Occipital lobe (tissue), 2 donors: ENCODE data around the gene GALNT9. TPM values are rescaled to one million over a fixed set of nuclear protein-coding genes. Genes with fewer than 3 reads are reported as not detected.
"Not testable (repeated sequence)": the region's sequence is repeated elsewhere in the genome, so short reads cannot be mapped to it uniquely, and the experiment has no call there.

Source experiments
- DNase-seq: peaks from one replicate; lab custom pipeline; 2025; lab: John Stamatoyannopoulos, UW
- total RNA-seq: library from RNA; depleted of rRNA; stranded (reverse); fragments of >200 nt; gene quantifications from one replicate; pipeline ENCODE4 v1.2.3, GENCODE V29; 2014

Gene GALNT9
- total RNA-seq, 1 donor from 2014 or later, result 1.4 TPM

DNA sequence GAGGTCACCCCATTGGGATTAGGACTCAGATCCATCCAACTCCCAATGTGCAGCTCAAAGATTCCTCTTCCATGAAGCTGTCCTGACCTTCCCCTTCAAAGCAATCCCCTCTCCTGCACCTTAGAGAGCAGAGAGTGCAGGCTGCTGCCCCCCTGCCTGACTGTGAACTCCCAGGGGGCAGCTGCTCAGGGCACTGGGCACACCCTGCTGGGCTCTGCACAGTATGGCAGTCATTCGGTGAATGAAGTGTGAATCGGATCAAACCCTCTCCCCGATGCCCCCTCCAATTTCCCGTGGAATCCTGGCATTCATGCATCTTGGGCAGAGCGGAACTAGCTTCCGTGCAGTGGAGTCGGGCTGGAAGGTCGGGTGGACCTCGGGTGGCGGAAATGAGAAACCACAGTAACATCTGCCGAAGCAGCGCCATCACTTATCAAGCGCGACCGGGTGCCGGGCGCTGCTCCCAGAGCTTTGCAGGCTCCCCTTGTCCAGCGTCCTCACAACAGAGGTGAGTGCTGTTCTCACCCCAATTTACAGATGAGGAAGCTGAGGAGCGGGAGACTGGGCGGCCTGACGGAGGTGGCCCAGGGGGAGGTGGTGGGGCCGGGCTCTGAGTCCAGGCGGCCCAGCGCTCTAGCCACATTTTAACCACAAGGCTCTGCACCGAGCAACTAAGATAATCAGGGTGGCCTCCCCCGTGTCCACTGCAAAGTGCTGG, 14.7 kb downstream of the GALNT9 start:
- DNase-seq, result no peak

DNA sequence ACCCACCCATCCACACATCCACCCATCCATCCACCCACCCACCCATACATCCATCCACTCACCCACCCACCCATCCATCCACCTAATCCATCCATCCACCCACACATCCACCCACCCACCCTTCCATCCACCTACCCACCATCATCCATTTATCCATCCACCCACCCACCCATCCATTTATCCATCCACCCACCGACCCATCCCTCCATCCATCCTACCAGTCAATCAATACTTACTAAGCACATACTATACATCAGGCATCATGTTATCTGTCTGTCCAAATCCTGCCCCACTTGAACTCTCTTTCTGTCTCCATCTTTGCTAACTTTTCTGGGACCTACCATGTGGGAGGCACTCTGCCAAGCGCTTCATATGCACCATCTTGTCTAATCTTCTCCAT, 15.4 kb downstream of the GALNT9 start:
- no peak for DNase-seq

DNA sequence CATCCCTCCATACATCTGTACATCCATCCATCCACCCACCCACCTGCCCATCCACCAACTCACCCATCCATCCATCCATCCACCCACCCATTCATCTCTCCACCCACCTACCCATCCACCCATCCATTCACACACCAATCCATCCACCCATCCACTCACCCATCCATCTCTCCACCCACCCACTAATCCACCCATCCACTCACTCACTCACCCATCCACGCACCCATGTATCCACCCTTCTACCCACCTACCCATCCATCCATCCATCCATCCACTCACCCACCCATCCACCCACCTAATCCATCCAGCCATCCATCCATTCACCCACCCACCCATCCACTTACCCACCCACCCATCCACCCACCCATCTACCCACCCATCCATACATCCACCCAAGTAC, 16.2 kb downstream of the GALNT9 start:
- no peak for DNase-seq

DNA sequence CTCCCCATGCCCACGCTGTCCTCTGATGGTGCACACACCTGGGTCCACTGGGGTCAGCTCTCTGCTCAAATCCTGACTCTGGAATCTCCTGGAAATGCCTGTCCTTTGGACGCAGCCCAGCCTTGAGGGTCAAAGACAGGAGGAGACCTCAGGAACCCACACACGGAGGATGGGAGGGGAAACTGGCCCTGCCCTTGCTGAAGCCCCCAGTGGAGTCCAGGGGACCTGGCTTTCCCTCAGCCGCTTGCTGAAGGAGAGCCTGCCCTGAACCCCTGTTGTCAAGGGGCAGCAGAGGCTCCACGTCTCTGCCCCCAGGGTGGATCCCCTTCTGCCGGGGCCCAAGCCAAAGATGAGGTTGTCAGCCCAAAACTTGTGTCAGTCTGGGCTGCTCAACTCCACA, 16.9 kb downstream of the GALNT9 start:
- no peak for DNase-seq

DNA sequence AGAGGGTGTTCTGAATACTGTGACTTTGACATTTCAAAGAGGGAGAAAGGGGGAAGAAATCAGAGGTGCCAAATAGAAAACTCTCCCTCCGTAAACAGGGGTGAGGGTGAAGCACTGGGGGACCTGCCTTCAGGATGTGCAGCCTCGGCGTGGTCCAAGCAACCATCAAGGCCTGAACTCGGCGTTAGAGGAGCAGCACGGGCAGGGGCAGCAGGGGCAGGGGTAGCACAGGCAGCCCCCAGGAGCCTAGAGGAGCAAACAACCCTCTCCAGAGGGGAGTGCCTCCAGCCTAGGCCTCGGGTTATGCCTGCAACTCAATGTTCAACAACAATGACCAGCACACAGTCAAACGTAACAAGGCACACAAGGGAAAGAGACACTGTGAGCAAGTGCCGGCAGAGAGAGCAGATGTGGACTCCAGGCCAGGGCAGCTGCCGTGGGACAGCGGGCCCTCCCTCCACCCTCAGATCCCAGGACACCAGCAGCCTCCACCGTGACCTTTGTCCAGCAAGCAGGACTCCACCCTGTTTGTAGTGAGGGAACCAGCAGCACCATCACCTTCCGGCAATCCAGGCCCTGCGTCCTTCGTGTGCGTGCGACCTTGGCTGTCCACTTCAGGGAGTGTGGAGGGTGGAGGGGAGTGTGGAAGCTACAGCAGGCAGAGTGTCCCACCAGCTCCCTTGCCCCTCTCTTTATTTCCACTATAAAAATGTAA, 18.0 kb downstream of the GALNT9 start:
- no peak for DNase-seq

DNA sequence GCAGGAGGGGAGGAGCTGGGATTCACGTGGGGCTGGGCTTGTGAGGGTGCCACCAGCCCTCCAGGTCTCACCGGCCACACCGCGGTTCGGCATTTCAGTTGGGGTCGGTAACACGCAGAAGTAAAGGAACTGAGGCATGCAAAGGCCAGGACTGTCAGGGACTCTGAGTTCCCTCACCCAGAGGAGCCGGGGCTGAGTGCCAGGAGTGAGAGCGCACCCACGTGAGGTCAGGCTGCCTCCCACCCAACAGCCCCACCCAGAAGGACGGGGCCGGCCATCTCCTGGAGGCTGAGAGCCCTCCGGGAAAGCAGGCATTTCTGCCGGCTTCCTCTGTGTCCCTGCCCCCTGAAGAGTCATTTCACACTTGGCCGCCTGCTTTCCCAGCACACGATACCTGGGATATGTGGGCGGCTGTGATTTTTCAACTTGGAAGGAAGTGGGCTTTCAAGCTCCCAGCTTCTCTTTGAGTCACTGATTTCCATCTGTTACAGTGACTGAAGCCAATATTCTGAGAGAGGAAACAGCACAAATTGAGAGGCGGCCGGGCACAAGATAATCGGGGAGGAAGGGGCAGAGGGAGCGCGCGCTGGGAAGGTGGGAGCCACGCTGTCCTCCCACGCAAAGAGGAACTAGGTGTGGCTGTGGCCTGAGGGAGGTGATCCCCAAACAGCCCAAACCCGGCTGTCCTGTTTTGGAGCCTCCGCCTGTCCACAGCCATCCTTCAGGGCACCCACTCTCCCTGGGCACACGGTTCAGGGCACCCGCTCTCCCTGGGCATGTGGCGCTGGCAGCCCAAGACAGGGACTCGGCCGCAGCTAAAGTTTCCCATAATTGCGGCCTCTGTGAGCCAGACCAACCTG, 19.0 kb downstream of the GALNT9 start:
- DNase-seq, result peak; percentile 41

DNA sequence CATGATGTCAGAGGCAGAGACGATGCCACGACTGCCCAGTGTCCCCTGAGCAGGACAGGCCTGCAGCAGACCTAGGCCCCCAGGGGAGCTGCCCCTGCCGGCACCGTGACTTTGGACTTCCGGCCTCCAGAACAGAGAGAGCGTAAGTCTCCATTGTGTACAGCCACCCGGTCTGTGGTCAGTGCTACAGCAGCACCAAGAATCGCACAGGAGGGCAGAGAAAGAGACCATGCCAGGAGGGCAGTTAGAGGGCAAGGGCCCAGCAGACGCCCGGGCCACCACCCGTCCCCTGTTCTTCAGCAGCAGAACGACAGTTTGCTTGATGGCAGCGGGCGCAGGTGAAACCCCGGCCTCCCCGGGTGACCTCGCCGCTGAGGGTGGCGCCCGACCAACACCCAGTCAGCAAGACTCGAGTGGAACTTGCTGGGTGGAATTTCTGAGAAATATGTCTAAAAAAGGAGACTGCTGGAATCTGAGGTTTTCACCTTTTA, 19.7 kb downstream of the GALNT9 start:
- DNase-seq, result no peak

DNA sequence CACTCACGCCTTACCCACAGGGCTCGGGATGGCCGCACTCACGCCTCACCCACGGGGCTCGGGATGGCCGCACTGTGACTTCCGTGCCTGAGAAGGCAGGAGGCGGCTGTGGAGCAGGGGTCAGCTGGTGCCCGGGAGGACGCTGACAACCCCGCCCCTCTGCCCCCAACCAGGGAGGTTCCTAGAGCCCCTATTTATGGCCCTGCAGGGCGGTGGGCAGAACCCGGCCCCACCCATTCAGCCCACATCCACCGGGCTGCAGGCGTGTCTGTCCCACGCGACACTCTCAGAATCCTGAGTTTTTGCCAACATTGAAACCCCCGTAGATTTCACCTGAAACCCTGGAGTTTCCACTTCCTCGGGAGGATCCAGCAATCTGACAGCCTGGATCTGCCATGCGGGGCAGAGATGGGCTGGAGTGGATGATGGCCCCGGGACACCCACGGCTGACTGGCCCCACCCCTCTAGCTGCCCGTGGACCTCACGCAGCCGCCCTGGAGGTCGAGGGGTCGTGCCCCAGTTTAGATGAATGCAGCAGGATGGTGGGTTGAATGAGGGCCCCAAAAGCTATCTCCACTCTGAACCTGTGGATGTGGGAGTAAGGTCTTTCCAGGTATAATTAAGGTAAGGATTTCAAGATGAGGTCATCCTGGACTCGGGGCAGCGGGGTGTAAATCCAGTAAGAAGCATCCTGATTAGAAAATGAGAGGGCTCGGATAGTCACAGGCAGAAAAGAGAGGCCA, 20.4 kb downstream of the GALNT9 start:
- no peak for DNase-seq

DNA sequence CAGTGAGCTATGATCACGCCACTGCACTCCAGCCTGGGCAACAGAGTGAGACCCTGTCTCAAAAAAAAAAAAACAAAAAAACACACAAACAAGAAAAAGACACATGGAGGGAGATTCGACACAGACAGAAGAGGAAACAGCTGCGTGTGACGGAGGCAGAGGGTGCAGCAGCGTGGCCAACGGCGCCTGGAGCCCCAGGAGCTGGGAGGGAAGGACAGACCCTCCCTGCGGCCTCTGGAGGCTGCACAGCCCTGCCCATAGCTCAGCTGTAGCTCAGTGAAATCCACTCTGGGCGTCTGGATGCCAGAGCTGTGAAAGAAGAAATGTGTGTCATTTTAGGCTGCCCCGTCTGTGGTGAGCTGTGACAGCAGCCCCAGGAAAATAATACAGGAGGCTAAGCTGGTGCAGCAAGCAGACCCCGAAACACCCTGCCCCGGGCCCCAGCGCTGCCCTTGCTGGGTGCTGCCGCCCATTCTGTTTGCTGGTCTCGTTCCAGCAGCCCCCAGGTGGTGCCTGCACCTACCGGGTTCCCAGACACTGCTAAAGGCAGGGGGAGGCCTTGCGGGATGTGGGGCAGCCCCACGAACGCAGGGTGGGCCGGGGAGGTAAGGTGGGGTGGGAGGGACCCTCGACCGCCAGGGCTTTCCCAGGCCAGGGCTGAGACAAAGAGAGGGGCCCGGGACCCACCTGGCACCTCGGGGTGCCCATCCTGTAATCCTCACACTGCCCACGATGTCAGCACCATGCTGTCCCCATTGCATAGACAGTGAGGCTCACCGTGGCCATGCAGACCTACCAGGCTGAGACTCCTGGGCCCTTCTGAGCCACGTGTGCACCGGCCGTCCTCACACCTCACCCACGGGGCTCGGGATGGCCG, 21.2 kb downstream of the GALNT9 start:
- DNase-seq, result no peak

DNA sequence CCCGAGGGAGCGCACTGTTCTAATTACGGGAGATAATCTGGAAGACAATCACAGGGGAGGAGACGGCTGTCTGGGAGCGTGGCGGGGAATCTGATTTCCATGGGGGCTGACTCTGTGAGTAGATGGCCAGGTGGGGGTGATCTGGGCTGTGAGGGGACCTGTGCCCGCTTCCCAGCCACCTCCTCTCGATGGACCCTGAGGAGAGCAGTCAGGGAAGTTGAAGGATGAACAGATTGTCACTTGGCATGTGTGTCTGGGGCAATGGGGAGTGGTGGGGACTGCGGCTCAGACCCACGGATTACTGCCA, 22.6 kb downstream of the GALNT9 start:
- DNase-seq, result no peak

DNA sequence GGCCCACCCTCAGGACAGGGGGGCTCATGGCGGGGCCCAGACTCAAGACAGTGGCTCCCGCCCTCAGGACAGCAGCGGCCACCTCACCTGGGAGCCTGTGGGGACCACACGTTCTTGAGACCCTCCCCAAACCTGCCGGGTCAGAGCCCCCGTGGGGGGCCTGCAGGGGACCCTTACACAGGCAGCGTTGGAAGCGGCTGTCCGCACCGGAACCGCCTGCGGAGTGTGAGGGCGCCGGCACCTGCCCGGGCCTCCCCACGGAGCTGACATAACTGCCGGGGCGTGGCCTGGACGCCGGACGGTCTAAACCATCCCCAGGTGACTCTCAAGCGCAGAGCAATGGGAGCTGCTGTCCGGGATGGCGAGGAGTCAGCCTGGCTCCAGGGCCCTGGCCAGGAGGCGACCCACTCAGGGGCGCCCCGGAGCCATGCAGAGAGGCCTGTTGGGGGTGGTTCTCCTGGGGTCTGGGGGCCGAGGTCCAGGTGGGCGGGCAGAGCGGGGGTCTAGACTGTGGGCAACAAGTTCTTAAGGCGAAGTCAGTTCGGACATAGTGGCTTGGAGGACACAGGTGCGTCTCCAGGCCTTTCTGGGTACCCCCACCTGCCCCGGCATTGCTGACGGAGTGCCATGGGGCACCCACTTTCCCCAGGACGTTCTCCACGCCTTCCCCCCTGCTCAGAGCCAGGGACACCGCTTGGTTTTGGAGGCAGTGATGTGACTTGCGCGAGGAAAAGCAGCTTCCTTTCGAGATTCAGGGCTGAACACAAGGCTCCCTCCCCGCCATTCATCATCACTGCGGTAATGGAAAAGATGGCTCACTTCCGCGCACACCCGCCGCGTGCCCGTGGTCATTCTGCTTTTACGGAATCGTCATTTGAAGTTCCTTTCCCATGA, 23.2 kb downstream of the GALNT9 start:
- DNase-seq, result no peak

DNA sequence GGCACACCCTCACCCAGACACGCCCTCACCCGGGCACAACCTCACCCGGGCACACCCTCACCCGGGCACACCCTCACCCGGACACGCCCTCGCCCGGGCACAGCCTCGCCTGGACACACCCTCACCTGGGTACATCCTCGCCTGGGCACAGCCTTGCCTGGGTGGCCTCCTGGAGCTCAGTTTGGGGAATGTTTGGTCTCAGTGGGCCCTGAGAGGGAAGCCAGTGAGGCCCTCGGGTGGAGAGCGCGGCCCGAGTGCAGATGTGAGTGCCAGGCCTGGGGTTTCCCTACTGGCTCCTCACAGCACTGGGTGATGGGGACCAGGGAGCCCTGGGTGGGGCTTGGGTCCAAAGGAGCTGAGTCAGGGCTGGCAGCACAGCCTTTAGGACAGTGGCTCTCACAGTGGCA, 23.8 kb downstream of the GALNT9 start:
- no peak for DNase-seq

DNA sequence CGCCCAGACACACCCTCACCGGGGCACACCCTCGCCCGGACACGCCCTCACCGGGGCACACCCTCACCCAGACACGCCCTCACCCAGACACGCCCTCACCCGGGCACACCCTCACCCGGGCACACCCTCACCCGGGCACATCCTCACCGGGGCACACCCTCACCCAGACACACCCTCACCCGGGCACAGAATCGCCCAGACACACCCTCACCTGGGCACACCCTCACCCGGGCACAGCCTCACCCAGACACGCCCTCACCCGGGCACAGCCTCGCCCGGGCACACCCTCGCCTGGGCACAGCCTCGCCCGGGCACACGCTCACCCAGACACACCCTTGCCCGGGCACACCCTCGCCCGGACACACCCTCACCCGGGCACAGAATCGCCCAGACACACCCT, 24.5 kb downstream of the GALNT9 start:
- DNase-seq, result not testable (repeated sequence)

DNA sequence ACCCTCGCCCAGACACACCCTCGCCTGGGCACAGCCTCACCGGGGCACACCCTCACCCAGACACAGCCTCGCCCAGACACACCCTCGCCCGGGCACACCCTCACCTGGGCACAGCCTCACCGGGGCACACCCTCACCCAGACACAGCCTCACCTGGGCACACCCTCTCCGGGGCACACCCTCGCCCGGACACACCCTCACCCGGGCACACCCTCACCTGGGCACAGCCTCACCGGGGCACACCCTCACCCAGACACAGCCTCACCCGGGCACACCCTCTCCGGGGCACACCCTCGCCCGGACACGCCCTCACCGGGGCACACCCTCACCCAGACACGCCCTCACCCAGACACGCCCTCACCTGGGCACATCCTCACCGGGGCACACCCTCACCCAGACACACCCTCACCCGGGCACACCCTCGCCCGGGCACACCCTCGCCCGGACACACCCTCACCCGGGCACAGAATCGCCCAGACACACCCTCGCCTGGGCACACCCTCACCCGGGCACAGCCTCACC, 25.5 kb downstream of the GALNT9 start:
- DNase-seq, result not testable (repeated sequence)

DNA sequence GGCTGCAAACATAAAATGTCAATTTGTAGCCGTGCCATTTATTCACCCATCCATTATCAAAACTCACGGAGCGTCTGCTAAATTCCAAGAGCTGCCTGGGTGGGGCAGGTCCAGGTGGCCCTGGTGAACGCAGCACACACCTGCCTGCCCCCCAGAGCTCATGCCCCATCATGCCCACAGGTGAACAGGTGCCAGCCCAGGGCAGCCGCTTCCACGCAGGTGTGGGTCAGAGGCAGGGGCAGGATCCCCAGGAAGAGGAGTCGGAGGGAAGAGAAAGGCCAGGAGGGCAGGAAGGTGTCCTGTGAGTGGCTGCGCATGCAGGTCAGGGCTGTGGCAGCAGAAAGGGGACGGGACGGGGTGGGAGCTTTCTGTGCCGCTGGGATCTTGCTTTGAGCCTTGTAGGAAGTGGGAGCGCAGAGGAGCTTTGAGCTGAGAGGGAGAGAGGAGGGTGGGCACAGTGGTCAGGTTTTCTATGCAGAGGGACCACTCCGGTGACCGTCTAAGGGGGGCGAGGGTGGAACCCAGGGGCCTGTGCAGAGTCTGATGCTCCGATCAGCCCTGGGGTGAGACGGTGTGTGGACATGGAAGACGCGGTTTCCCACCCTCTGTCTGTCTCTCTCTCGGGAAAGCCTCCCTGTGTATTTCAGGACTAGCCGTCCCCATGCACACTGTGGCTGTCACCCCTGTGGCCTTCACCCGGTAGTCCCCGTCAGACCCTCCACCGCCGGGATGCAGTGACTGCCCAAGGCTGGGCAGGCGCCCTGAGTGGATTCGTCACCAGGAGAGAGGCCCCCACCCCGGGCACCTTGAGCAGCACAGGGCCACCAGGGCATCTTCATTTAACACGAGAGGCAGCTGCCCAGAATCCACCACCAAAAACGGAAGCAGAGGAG, 26.7 kb downstream of the GALNT9 start:
- DNase-seq, result no peak

DNA sequence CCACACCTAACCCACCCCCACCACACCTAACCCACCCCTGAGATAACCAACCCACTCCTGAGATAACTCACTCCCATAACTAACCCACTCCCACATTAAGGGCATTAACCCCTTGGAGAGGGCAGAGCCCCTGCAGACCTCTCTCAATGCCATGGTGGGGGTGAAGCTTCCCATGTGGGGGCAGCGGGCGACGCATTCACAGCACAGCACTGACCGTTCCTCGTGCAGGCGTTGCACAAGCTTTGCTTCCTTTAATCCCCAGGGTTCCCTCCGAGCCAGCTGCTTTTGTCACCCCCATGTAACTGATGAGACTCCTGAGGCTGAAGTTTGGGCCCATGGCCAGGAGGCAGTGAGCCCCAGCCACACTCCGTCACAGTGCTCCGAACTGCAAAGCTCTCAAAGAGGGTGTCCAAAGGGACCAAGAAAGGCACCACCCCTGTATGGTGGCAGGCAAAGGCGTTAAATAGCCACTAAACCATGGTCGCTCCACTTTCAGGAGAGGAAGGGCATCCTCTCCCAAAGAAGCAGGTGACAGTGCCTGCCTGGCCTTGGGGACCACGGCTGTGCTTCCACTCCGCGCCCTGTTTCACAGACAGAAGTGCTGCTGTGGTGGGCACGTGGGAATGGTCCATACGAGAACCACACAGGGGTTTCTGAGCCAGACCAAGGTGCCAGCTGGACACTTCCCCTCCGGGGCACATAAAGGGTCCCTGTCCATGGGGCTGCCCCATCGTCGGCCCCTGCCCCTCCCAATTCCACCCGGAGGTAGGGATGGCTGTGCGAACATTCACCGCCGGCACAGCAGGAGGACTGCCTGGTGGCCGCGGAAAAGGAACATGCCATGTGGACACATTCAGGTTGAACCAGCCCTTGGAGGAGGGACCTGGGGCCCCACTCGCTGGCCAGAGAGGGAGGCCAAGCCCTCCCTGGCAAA, 28.3 kb downstream of the GALNT9 start:
- DNase-seq, result no peak

DNA sequence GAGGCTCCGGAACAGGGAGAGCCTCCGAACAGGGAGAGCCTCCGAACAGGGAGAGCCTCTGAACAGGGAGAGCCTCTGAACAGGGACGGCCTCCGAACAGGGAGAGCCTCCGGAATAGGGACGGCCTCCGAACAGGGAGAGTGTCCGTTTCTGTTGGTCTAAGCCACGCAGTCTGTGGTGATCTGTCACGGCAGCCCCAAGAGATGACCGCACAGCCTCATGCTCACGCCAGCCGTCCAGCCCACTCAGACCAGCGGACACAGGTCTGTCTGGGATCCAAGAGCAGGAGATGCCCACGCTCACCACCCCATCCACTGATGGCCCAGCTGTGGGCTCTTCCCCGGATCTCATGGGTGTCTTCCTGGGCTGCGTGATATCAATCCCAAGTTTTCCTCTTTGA, 33.3 kb downstream of the GALNT9 start:
- no peak for DNase-seq
